Testis (tissue), 3 donors: ENCODE results near the gene FHIT. TPM values are rescaled to one million over a fixed set of nuclear protein-coding genes. Genes with fewer than 3 reads are reported as not detected.

Source experiments
- DNase-seq: peaks from one replicate; pipeline ENCODE4 v3.0.0-alpha.2; 2019
- H3K27ac ChIP-seq, 2 donors: fragments of 200-600 bp; sonication (generic); one replicate each; pipeline ENCODE4 v1.5.1; 2019
- H3K27me3 ChIP-seq: fragments of 200-600 bp; sonication (generic); one replicate; pipeline ENCODE4 v1.5.1; 2019
- H3K36me3 ChIP-seq: fragments of 200-600 bp; sonication (generic); one replicate; pipeline ENCODE4 v1.5.1; 2017; ENCODE audit warnings: low read depth; ENCODE audit errors: missing control alignments
- H3K4me1 ChIP-seq: fragments of 200-600 bp; sonication (generic); one replicate; pipeline ENCODE4 v1.5.1; 2019
- H3K4me3 ChIP-seq, 2 donors: fragments of 200-600 bp; sonication (generic); one replicate each; pipeline ENCODE4 v1.5.1; 2017 to 2019
- H3K9me3 ChIP-seq: fragments of 200-600 bp; sonication (generic); one replicate; pipeline ENCODE4 v1.5.1; 2017
- CTCF ChIP-seq, 3 experiments: fragments of 450-650 bp in 2 of 3; fragments of 200-600 bp in 1 of 3; sonication (generic) in 1 of 3; IDR thresholded peaks; one replicate each; pipeline ENCODE4 v1.5.1; 2016 to 2019; ENCODE audit warnings: antibody characterized with exemption in 3 of 3, mild to moderate bottlenecking in 2 of 3, moderate library complexity in 1 of 3
- POLR2A ChIP-seq: fragments of 450-650 bp; IDR thresholded peaks from one replicate; pipeline ENCODE4 v1.6.1; 2017; ENCODE audit warnings: antibody characterized with exemption, mild to moderate bottlenecking, moderate library complexity
- WGBS, 2 donors: methylation state at CpG; one replicate each; pipeline ENCODE4 v1.1.5; 2018; 5-methylcytosine and 5-hydroxymethylcytosine counted together
- intact Hi-C: fragments of 100-400 bp; cut with DNase I; formaldehyde crosslinking; loops from one replicate; pipeline ENCODE4 v1.15.1; 2023; ENCODE audit warnings: low total_unique reads
- polyA plus RNA-seq: library from polyadenylated mRNA; stranded (reverse); fragments of 350-450 nt; fragmentation: Illumina TruSeq; extraction: RNeasy Lipid Tissue Mini Kit (QIAGEN cat#74804); gene quantifications from one replicate; pipeline ENCODE4 v1.2.3, GENCODE V29; 2014; ENCODE audit warnings: low read depth, low replicate concordance; ENCODE audit not compliant: insufficient read depth
- total RNA-seq, 2 donors: library from RNA; depleted of rRNA; stranded (reverse); fragments of >200 nt; gene quantifications; one replicate each; pipeline ENCODE4 v1.2.3, GENCODE V29; 2016

The FHIT gene
- total and polyA plus RNA-seq, 3 donors from 2014 or later, result 10.1 to 29.6 (median 15.5) TPM

- Histone ChIP-seq H3K36me3 (no peaks in the 10 kb centered on the region), H3K27me3 (no peaks in the 10 kb centered on the region), H3K27ac (no peak overlapping the region), H3K9me3 (no peaks in the 10 kb centered on the region), H3K4me3 (no peak overlapping the region), H3K4me1 (no peaks in the 10 kb centered on the region)
- no peak for DNase-seq
- 91 to 96% methylated on average over 2 of the region's 2 CpGs for WGBS, 2 donors
- no peak for TF ChIP-seq CTCF (IDR thresholded peaks at IDR 0.05)
- no peak for TF ChIP-seq POLR2A
- intact Hi-C loops, result no loop called here
These were observed 907.4 kb downstream of the FHIT start for GRCh38 chr3:60343831-60344230.

- Histone ChIP-seq H3K27ac (no peak overlapping the region), H3K9me3 (no peaks in the 10 kb centered on the region), H3K27me3 (no peaks in the 10 kb centered on the region), H3K36me3 (no peaks in the 10 kb centered on the region), H3K4me1 (no peaks in the 10 kb centered on the region), H3K4me3 (no peak overlapping the region)
- WGBS, 2 donors, result 90 to 92% methylated on average over 6 of the region's 6 CpGs
- intact Hi-C loops, result no loop called here
- DNase-seq, result no peak
- no peak for TF ChIP-seq POLR2A
These were observed 911.9 kb downstream of the FHIT start for GRCh38 chr3:60339304-60339703.

GRCh38 chr3:60337421-60337820 is 913.8 kb downstream of the FHIT start:
- Histone ChIP-seq H3K4me1 (no peaks in the 10 kb centered on the region), H3K4me3 (no peak overlapping the region), H3K36me3 (no peaks in the 10 kb centered on the region), H3K27me3 (no peaks in the 10 kb centered on the region), H3K27ac (no peak overlapping the region), H3K9me3 (no peaks in the 10 kb centered on the region)
- WGBS, 2 donors, result 93 to 100% methylated on average over 2 of the region's 2 CpGs
- no peak for DNase-seq
- intact Hi-C loops, result no loop called here
- TF ChIP-seq POLR2A, result no peak
- TF ChIP-seq CTCF (IDR thresholded peaks at IDR 0.05), result no peak

- intact Hi-C loops, result no loop called here
- TF ChIP-seq POLR2A (no peak), CTCF (IDR thresholded peaks at IDR 0.05) (no peak)
- 50 to 96% methylated on average over 2 of the region's 2 CpGs for WGBS, 2 donors
- Histone ChIP-seq H3K36me3 (no peaks in the 10 kb centered on the region), H3K4me1 (no peaks in the 10 kb centered on the region), H3K27ac (no peak overlapping the region), H3K27me3 (no peaks in the 10 kb centered on the region), H3K4me3 (no peak overlapping the region), H3K9me3 (no peaks in the 10 kb centered on the region)
- no peak for DNase-seq
These were observed 915.2 kb downstream of the FHIT start for GRCh38 chr3:60336061-60336460.

GRCh38 chr3:60333710-60334109 is 917.5 kb downstream of the FHIT start:
- no peak for DNase-seq
- H3K36me3 ChIP-seq, result no peaks in the 10 kb centered on the region
- no peak overlapping the region for H3K4me3 ChIP-seq
- WGBS, 2 donors, result 77 to 86% methylated on average over 1 of the region's 1 CpG
- no peak overlapping the region for H3K27ac ChIP-seq
- no peaks in the 10 kb centered on the region for H3K9me3 ChIP-seq
- no peaks in the 10 kb centered on the region for H3K4me1 ChIP-seq
- intact Hi-C loops, result no loop called here
- TF ChIP-seq POLR2A (no peak), CTCF (IDR thresholded peaks at IDR 0.05) (no peak)
- H3K27me3 ChIP-seq, result no peaks in the 10 kb centered on the region
